Effector memory CD4-positive, alpha-beta T cell (primary cell): Measurements from ENCODE around the gene UCK2.
A peak's percentile ranks its signal among the peaks of the same experiment; 100 is the strongest.

ENCODE experiments used
- DNase-seq, 3 donors: peaks; one replicate each; pipeline ENCODE4 v3.0.0-alpha.2; 2020
- H3K27ac ChIP-seq: 2 replicates; pipeline ENCODE4 v1.7.0; 2013; ENCODE audit warnings: mild to moderate bottlenecking, low read length, moderate library complexity; ENCODE audit not compliant: insufficient read depth, poor library complexity, severe bottlenecking
- H3K27me3 ChIP-seq: replicated peaks from 2 replicates; pipeline ENCODE4 v1.7.0; 2013; ENCODE audit warnings: mild to moderate bottlenecking, low read length; ENCODE audit not compliant: insufficient read depth, control insufficient read depth, poor library complexity, severe bottlenecking
- H3K36me3 ChIP-seq: 2 replicates; pipeline ENCODE4 v1.7.0; 2013; ENCODE audit warnings: mild to moderate bottlenecking, low read length, moderate library complexity; ENCODE audit not compliant: control insufficient read depth, insufficient read depth
- H3K4me1 ChIP-seq: 2 replicates; pipeline ENCODE4 v1.7.0; 2013; ENCODE audit warnings: low read length, mild to moderate bottlenecking; ENCODE audit not compliant: control insufficient read depth, insufficient read depth, poor library complexity, severe bottlenecking
- H3K4me3 ChIP-seq: 2 replicates; pipeline ENCODE4 v1.7.0; 2013; ENCODE audit warnings: low read length, low read depth, mild to moderate bottlenecking; ENCODE audit not compliant: insufficient read depth, poor library complexity, severe bottlenecking
- H3K9me3 ChIP-seq: 2 replicates; pipeline ENCODE4 v1.7.0; 2013; ENCODE audit warnings: mild to moderate bottlenecking, low read length, moderate library complexity; ENCODE audit not compliant: control insufficient read depth

Gene UCK2

DNA sequence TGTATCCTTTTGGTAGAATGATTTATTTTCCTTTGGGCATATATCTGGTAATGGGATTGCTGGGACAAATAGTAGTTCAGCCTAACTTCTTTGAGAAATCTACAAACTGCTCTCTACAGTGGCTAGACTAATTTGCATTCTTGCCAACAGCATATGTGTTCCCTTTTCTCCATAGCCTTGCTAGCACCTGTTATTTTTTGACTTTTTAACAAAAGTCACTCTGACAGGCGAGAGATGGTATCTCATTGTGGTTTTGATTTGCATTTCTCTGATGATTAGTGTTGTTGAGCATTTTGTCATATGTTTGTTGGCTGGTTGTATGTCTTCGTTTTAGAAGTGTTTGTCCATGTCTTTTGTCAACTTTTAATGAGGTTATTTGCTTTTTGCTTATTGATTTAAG lies 99.8 kb downstream of the UCK2 start:
- H3K4me3 ChIP-seq = no peak overlapping the region
- H3K36me3 ChIP-seq = no peaks in the 10 kb centered on the region
- DNase-seq = no peak
- no peaks in the 10 kb centered on the region for H3K27me3 ChIP-seq
- H3K4me1 ChIP-seq = no peaks in the 10 kb centered on the region
- no peaks in the 10 kb centered on the region for H3K9me3 ChIP-seq
- H3K27ac ChIP-seq = no peak overlapping the region

DNA sequence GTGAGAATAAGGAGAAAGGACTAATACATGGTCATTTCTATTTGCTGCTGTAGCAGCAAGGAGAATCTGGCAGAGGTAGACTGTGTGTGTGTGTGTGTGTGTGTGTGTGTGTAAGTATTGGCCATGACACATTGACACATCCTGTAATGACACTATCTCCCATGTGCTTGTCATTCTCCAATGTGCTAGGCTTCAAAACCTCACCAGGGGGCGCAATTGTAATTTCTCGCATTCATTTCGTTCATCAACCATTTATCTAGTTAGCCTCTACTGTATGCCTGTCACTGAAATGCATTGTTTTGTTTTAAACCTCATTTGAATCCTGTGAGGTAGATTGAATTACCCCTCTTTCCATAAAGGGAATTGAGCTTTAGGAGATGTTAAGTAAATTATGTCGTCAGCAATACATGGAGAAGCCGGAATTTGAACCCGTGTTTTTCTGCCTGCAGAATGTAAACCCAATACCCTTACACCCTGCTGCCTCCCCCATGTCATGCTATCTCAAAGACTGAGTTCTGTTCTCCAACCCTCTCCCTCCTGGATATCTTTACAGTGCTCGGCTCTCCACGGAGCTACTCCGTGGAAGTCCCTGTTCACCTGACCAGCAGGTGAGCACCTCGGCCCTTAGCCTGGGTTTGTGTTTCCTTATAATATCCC lies 100.8 kb downstream of the UCK2 start:
- Histone ChIP-seq H3K36me3 (no peaks in the 10 kb centered on the region), H3K4me3 (no peak overlapping the region), H3K4me1 (no peaks in the 10 kb centered on the region), H3K27me3 (no peaks in the 10 kb centered on the region), H3K9me3 (no peaks in the 10 kb centered on the region), H3K27ac (no peak overlapping the region)
- DNase-seq = peak in 2 of 3 donors; percentile 4 to 16

DNA sequence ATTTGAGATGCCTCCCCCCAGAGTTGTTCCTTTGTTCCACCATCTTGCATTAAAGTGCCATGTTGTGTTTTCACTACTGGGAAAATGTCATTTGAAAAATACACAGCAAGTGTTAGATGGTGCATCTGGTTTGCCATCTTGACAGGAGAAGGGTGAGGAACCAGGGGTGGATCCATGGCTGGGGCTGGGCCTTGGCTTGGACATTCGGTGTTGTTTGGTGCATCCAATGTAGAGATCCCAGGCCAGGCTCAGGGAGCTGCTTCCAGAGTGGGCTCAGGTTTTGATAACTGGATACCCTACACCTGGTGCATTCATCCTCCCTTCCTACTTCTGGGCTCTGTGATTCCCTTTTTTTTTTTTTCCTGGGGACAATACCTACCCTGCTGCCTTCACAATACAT lies 103.5 kb downstream of the UCK2 start:
- no peaks in the 10 kb centered on the region for H3K36me3 ChIP-seq
- no peak overlapping the region for H3K27ac ChIP-seq
- H3K4me1 ChIP-seq = no peaks in the 10 kb centered on the region
- H3K4me3 ChIP-seq = no peak overlapping the region
- no peaks in the 10 kb centered on the region for H3K9me3 ChIP-seq
- no peaks in the 10 kb centered on the region for H3K27me3 ChIP-seq
- no peak for DNase-seq

DNA sequence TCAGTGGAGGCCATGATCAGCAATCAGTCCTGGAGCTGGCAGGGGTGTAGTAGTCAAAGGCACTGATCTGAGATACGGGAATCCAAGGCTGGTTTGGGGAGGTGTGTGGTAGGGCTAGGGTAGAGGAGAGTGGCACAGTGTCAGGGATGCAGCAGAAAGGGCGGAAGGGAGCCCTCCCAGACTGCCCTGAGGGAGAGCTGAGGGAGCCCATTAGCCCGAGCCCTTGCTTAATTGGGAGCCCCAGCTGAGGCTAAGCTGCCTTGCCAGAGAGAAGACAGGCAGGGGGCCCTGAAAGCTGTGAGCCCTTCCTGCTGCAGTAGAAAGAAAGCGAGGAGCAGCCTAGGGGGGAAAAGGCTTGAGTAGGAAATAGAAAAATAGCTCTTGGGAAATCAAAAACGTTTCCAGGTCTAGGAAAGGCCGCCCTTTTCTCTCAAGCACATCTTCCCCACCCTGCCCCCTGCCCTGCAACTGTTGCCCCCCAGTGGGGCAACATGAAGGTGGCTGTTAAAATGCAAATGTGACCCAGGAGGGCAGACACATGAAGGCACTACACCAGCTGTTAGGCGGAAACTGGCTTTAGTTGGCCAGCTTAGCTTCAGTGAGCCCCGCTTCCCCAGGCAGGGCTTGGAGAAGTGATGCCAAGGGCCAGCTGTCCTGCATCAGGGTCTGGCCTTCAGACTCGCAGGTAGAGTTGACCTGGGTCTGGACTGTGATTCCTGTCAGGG lies 106.2 kb downstream of the UCK2 start:
- H3K27ac ChIP-seq = no peak overlapping the region
- no peak for DNase-seq

DNA sequence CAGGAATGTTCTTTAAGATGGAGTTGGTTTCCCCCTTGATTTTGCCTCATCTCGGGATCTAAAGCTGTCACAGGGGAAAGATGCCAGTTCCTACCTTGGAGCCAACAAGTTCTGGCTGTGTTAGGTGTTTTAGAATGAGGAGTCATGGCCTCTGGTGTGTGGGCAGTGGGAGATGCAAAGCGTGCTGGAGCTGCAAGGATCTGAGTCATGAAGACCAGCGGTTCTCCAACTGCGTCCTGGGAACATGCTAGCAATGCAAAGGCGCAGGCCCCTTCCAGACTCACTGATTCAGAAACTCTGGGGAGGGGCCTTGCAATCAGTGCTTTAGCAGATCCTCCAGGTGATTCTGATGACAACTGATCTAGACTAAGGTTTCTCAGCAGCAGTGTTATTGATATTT lies 109.1 kb downstream of the UCK2 start:
- Histone ChIP-seq H3K27ac (no peak overlapping the region), H3K4me1 (no peaks in the 10 kb centered on the region), H3K36me3 (no peaks in the 10 kb centered on the region), H3K27me3 (no peaks in the 10 kb centered on the region), H3K9me3 (no peaks in the 10 kb centered on the region), H3K4me3 (no peak overlapping the region)
- no peak for DNase-seq

More for the DNA sequence above, 106.2 kb downstream of the UCK2 start:
- Histone ChIP-seq H3K36me3 (no peaks in the 10 kb centered on the region), H3K9me3 (no peaks in the 10 kb centered on the region), H3K27me3 (no peaks in the 10 kb centered on the region), H3K4me3 (no peak overlapping the region), H3K4me1 (no peaks in the 10 kb centered on the region)

DNA sequence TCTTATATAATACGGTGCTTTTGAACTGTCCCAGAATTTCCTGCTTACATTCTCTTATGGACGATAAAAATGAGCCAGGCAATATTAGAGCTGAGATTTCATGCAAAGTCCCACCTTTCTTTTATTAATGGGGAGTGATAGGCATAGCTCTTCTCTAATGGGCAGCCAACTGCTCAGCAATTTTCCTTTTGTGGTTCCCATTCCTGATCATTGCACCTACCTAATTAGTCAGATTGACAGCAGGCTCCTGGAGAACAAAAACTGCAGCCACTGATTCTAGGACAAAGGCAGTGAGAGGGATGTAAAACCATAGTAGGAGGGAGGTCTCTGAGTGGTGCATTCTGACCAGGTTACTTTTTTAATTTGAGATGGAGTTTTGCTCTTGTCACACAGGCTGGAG lies 110.4 kb downstream of the UCK2 start:
- no peaks in the 10 kb centered on the region for H3K36me3 ChIP-seq
- no peaks in the 10 kb centered on the region for H3K4me1 ChIP-seq
- H3K27ac ChIP-seq = no peak overlapping the region
- H3K4me3 ChIP-seq = no peak overlapping the region
- no peak for DNase-seq
- H3K27me3 ChIP-seq = no peaks in the 10 kb centered on the region
- H3K9me3 ChIP-seq = no peaks in the 10 kb centered on the region

DNA sequence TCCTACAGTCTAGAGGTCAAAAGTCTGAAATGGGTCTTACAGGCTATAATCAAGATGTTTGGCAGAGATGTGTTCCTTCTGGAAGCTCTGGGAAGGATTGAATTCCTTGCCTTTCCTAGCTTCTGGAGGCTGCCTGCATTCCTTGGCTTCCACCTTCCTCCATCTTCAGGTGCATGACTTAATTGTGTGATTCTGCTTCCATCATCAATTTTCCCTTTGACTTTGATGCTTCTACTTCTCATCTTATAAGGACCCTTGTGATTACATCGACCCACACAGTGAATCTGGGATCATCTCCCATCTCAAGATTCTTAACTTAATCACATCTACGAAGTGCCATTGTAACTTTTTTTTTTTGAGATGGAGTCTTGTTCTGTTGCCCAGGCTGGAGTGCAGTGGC lies 111.4 kb downstream of the UCK2 start:
- Histone ChIP-seq H3K4me3 (no peak overlapping the region), H3K4me1 (no peaks in the 10 kb centered on the region), H3K36me3 (no peaks in the 10 kb centered on the region), H3K27ac (no peak overlapping the region), H3K27me3 (no peaks in the 10 kb centered on the region), H3K9me3 (no peaks in the 10 kb centered on the region)
- DNase-seq = no peak

DNA sequence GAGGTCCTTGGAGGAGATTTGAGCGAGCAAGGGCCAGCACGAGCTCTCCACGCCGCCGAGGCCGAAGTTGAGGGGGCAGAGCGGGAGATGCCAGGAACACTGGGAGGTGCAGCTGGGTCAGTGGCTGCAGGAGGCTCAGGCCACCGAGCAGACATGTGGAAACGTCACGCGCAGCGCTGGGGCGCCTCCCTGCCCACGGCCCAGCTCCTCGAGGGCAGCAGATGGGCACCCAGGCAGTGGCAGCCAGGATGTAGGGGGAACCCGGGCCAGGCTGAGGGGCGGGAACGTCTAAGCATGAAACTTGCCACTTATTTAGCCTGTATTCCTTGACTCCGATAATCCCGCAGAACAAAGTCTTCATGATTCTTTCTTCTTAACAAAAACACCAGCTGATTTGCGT lies 114.1 kb downstream of the UCK2 start:
- H3K9me3 ChIP-seq = no peaks in the 10 kb centered on the region
- no peak for DNase-seq
- no peaks in the 10 kb centered on the region for H3K36me3 ChIP-seq
- no peak overlapping the region for H3K27ac ChIP-seq
- no peaks in the 10 kb centered on the region for H3K27me3 ChIP-seq
- H3K4me1 ChIP-seq = no peaks in the 10 kb centered on the region
- H3K4me3 ChIP-seq = no peak overlapping the region

DNA sequence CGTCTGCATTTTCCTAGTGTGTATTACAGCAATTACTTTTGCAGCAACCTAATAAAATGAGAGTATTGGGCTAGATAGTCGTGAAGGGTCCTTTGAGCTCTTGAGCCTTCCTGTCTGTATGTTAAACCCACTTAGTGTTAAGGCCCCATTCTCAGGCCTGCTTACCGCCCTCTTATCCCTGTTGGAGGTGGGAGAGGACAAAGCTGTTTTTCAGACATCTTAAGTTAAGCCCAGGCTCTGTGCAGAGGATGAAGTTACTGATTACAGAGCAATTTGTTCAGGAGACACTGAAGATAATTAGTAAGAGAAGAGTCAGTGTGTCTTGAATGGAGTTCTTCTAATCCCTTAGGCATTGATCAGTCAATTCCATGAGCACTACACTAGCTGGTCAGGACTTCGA lies 114.6 kb downstream of the UCK2 start:
- no peaks in the 10 kb centered on the region for H3K27me3 ChIP-seq
- no peaks in the 10 kb centered on the region for H3K9me3 ChIP-seq
- no peak for DNase-seq
- H3K4me3 ChIP-seq = no peak overlapping the region
- no peaks in the 10 kb centered on the region for H3K36me3 ChIP-seq
- no peaks in the 10 kb centered on the region for H3K4me1 ChIP-seq
- no peak overlapping the region for H3K27ac ChIP-seq

DNA sequence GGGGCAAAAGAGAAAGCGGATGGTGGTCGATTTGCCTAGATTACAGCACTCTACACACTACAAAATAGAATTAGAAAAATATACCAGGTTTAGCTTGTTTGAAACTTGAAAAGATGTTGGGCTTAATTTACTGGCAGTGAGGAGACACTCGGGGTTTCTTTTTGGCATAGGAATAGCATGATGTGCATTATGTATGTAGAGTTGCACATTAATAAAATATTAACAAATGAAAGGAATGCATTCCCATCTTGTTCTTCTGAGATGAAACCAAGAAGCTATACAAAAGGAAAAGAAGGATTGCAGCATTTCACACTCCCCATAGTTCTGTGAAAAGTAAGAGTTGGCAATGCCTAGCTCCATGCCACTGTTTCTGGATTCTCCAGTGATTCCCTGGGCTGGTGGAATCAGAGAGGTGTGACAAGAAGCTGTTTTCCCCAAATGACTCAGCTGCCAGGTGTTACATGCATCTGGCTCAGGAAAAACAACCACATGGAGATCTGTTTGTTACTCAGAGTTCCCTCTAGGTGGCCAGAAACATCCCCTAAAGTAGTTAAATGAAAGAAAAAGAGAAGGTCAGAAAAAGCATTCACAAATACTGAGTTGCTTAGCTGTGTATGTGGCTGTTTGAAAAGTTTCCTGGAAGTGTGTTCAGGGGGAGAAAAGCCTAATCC lies 115.6 kb downstream of the UCK2 start:
- DNase-seq = no peak
- Histone ChIP-seq H3K4me1 (no peaks in the 10 kb centered on the region), H3K9me3 (no peaks in the 10 kb centered on the region), H3K27me3 (no peaks in the 10 kb centered on the region), H3K4me3 (no peak overlapping the region), H3K36me3 (no peaks in the 10 kb centered on the region), H3K27ac (no peak overlapping the region)
